T-cell (primary cell): ENCODE results near the gene TMSB4X. TPM values are rescaled to one million over a fixed set of nuclear protein-coding genes. Genes with fewer than 3 reads are reported as not detected.
"Not testable (repeated sequence)": the region's sequence is repeated elsewhere in the genome, so short reads cannot be mapped to it uniquely, and the experiment has no call there.

Experiments
- ATAC-seq, 4 experiments: fragments of 200-7000 bp in 3 of 4; fragments of 150-1000 bp in 1 of 4; cut with Tn5 transposase; replicated peaks in 1 of 4; 1 replicate in 3 of 4; 2 replicates in 1 of 4; pipeline ENCODE4 v1.10.0; 2021; ENCODE audit warnings: moderate library complexity in 3 of 4, mild to moderate bottlenecking in 2 of 4, moderate number of reproducible peaks in 1 of 4
- CTCF ChIA-PET, 2 donors: fragments of 300-600 bp; sonication (Branson Sonifier 250); formaldehyde crosslinking; loops; one replicate each; lab custom pipeline; 2022; ENCODE audit warnings: antibody characterized with exemption in 2 of 2; lab: Charles Lee
- POLR2A ChIA-PET, 2 donors: fragments of 300-600 bp; sonication (Branson Sonifier 250); formaldehyde crosslinking; loops; one replicate each; lab custom pipeline; 2022; ENCODE audit warnings: antibody characterized with exemption in 2 of 2; lab: Charles Lee
- DNase-seq, 35 experiments: peaks; one replicate each; pipeline versions ENCODE4 v3.0.0 to v3.0.0-alpha.2; 2013 to 2023
- H3K27ac ChIP-seq: one replicate; pipeline ENCODE4 v1.5.1; 2013; ENCODE audit warnings: low read length
- H3K27me3 ChIP-seq, 2 experiments: replicated peaks in 1 of 2; 1 replicate in 1 of 2; 2 replicates in 1 of 2; pipeline versions ENCODE4 v1.6.1 to v1.7.0; 2013; ENCODE audit warnings: low read length in 1 of 2, mixed read lengths in 1 of 2; ENCODE audit not compliant: control insufficient read depth in 2 of 2, insufficient read depth in 2 of 2; ENCODE audit errors: extremely low read depth in 1 of 2
- H3K36me3 ChIP-seq, 2 donors: 1 replicate in 1 of 2; 2 replicates in 1 of 2; pipeline versions ENCODE4 v1.6.1 to v1.7.0; 2013; ENCODE audit warnings: low read length in 1 of 2; ENCODE audit not compliant: control insufficient read depth in 2 of 2, insufficient read depth in 1 of 2; ENCODE audit errors: extremely low read depth in 1 of 2
- H3K4me1 ChIP-seq, 2 experiments: 1 replicate in 1 of 2; 2 replicates in 1 of 2; pipeline versions ENCODE4 v1.6.1 to v1.7.0; 2013; ENCODE audit warnings: low read length in 2 of 2, mixed read lengths in 1 of 2; ENCODE audit not compliant: insufficient read depth in 2 of 2, control insufficient read depth in 1 of 2; ENCODE audit errors: extremely low read depth in 1 of 2
- H3K4me3 ChIP-seq, 2 donors: 1 replicate in 1 of 2; 2 replicates in 1 of 2; pipeline versions ENCODE4 v1.5.1 to v1.7.0; 2013; ENCODE audit warnings: mild to moderate bottlenecking in 2 of 2, low read length in 1 of 2, moderate library complexity in 1 of 2; ENCODE audit not compliant: control insufficient read depth in 1 of 2; ENCODE audit errors: extremely low read depth in 1 of 2
- H3K9me3 ChIP-seq: 2 replicates; pipeline ENCODE4 v1.7.0; 2013
- H3K27ac Mint-ChIP-seq, 2 donors: one replicate each; pipeline ENCODE4 v1.8.0; 2020 to 2021; ENCODE audit warnings: mild to moderate bottlenecking in 2 of 2, mixed read lengths in 2 of 2
- H3K27me3 Mint-ChIP-seq, 2 donors: one replicate each; pipeline ENCODE4 v1.8.0; 2021 to 2022; ENCODE audit warnings: mixed read lengths in 2 of 2
- H3K36me3 Mint-ChIP-seq: one replicate; pipeline ENCODE4 v1.8.0; 2021; ENCODE audit warnings: mixed read lengths
- H3K4me1 Mint-ChIP-seq, 3 donors: one replicate each; pipeline ENCODE4 v1.8.0; 2020 to 2022; ENCODE audit warnings: mixed read lengths in 3 of 3, mild to moderate bottlenecking in 1 of 3
- H3K4me3 Mint-ChIP-seq, 3 donors: one replicate each; pipeline ENCODE4 v1.8.0; 2020 to 2022; ENCODE audit warnings: mild to moderate bottlenecking in 3 of 3, mixed read lengths in 3 of 3, moderate library complexity in 3 of 3
- H3K9me3 Mint-ChIP-seq, 3 donors: one replicate each; pipeline ENCODE4 v1.8.0; 2020 to 2022; ENCODE audit warnings: mixed read lengths in 3 of 3
- WGBS: methylation state at CpG from one replicate; pipeline ENCODE4 v1.1.5; 2013; ENCODE audit warnings: missing lambda C conversion rate; ENCODE audit not compliant: insufficient coverage; 5-methylcytosine and 5-hydroxymethylcytosine counted together
- total RNA-seq, 35 experiments: library from RNA in 6 of 35; stranded (reverse) in 6 of 35; fragments of 120-200 nt in 1 of 35; gene quantifications; one replicate each; pipeline versions ENCODE4 v1.2.1 to v1.2.4 and lab custom pipeline; 2013 to 2026

TMSB4X gene
- total RNA-seq, 5 donors from 2014 or later (not counting 1 experiment from before 2014, with no cell fraction given): 5,030 to 6,201 (median 5,880) TPM

DNA sequence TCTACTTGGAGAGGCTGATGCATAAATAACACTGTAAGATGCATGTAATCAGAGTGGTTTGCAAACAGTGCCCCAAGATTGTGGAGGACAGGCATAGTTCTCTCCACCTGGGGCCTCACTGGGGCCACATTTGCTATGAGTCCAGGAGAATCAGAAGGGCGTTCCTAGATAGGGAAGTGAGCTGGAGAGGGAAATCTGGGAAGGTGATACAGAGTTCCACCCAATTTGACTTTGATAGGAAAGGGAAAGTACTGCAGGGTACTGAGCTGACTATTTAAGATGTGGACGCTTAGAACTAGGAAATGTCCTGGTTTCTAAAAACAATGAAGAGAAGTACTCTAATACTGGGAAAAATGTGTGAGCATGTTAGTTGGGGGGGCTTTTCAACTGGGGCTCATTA is 35.6 kb downstream of the TMSB4X start:
- Histone ChIP-seq H3K27ac (no peak overlapping the region), H3K4me1 (peaks cover 36 to 48% of the 10 kb centered on the region in 2 experiments), H3K27me3 (no peaks in the 10 kb centered on the region), H3K9me3 (no peaks in the 10 kb centered on the region), H3K36me3 (no peaks in the 10 kb centered on the region), H3K4me3 (no peak overlapping the region)
- Mint-ChIP-seq H3K9me3 (no peaks in the 10 kb centered on the region), H3K4me1 (peaks cover 72 to 85% (median 74%) of the 10 kb centered on the region in 3 donors), H3K27ac (peak overlapping the region; percentile 35 to 63), H3K27me3 (peaks cover 0 to 37% of the 10 kb centered on the region in 2 donors), H3K36me3 (no peaks in the 10 kb centered on the region), H3K4me3 (no peak overlapping the region)
- ChIA-PET POLR2A (interaction anchor here (0.5 to 0.9 kb wide), 3 partner anchors 30 to 65 kb away, joined by 3 to 13 read pairs (median 4); no protein-coding TSS in a partner anchor), CTCF (no interaction called here)
- no peak for ATAC-seq
- DNase-seq: no peak
- 100% methylated on average over 1 of the region's 2 CpGs for WGBS

DNA sequence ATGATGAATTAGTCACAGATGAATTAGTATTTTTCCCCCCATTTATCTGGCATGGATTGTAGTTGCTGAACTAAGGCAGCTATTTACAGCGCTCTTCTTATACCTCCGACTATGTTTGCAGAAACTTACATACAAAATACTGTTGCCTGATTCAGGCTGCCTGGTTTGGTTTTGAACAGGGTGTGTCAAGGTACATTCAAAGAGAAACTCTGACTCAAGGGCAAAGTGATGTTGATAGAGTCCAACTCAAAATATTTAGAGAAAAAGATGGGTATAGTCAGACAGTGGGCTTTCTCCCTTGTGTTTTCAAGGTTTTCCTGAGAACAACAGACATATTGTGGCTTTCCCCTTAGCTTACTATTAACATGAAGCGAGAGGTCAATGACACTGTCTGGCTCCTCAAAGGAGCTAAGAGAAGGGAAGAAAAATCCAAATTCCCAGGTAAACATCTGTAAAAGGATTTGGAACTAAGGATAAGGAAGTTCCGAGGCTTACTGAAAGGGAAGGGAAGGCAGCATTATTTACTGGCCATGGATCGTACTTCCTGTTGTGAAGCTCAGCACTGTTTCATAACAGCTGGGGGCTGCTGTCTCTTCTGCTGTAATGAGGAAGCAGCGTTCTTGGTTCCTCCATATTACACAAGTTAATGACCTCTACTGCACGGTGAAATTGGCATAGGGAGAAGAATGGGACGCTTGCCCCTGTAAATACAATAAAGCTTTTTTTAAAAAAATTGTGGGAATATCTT is 38.6 kb downstream of the TMSB4X start:
- peak in 12 of 35 experiments; percentile 6 to 54 (median 21) for DNase-seq
- POLR2A ChIA-PET: interaction anchor here in 1 of 2 donors (0.5 to 1.3 kb wide), 4 partner anchors 11 to 36 kb away, joined by 3 to 4 read pairs (median 3); no protein-coding TSS in a partner anchor

DNA sequence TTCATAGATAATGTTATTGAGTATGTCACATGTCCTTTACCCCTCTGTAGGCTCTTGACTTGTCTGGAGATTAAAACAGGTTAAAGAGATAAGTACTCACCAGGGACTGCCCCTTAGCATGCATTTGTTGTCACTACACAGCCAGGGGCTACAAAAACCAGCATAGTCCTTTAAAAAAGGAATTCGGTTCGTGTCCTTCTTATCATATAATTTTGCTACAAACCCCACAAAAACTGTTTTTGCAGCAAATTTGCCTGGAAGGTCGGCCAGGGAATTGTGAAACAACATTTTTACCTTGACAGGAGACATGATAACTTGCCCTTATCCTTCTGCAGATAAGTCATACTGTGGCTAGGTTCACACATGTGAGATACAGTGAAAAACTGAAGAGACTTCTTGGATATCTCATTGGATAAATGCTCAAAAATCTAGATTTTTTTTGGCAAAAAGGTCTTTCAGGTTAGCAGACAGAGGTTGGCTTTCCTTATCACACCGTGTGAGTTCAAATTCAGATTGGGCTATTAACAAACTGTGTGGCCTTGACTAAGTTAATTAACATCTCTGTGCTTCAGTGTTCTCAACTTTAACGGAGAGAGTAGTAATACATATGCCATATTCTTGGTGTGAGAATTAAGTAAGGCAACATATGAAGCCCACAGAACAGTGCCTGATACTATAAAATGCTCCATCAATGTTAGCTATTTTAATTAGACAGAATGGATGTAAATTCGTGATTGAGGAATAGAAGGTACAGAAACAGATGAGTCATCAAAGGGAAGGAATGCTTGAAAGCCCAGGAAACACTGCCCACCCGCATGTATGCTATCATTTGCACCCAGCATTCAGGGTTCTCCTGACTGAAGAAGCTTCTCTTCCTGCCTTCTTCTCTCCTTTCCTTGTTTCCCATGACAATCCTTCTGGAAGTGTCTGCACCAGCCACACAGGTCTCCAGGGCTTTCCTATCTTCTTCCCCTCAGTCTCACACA is 39.5 kb downstream of the TMSB4X start:
- Histone ChIP-seq H3K9me3 (no peaks in the 10 kb centered on the region), H3K36me3 (no peaks in the 10 kb centered on the region), H3K4me3 (no peak overlapping the region), H3K27ac (peak overlapping the region; percentile 95), H3K27me3 (no peaks in the 10 kb centered on the region), H3K4me1 (peaks cover 20 to 33% of the 10 kb centered on the region in 2 experiments)
- Mint-ChIP-seq H3K27me3 (peaks cover 0 to 40% of the 10 kb centered on the region in 2 donors), H3K27ac (peak overlapping the region; percentile 85 to 96), H3K36me3 (no peaks in the 10 kb centered on the region), H3K4me1 (peaks cover 58 to 68% (median 58%) of the 10 kb centered on the region in 3 donors), H3K4me3 (peak overlapping the region in 2 of 3 donors; percentile 2 to 66), H3K9me3 (no peaks in the 10 kb centered on the region)
- ChIA-PET POLR2A (interaction anchor here (1.1 to 1.5 kb wide), 3 partner anchors 9 to 37 kb away, joined by 3 to 11 read pairs (median 3); no protein-coding TSS in a partner anchor), CTCF (interaction anchor here (0.8 to 1.9 kb wide), 6 partner anchors 10 to 78 kb away, joined by 3 to 6 read pairs (median 3); no protein-coding TSS in a partner anchor)
- ATAC-seq (peak in 1 of 4 experiments; percentile 32), DNase-seq (no peak)
- no CpG with 5 or more reads among the region's 7 CpGs for WGBS

More for the DNA sequence above, 38.6 kb downstream of the TMSB4X start:
- no CpG with 5 or more reads among the region's 8 CpGs for WGBS
- no peaks in the 10 kb centered on the region for H3K9me3 Mint-ChIP-seq
- Histone ChIP-seq H3K4me1 (peaks cover 23 to 34% of the 10 kb centered on the region in 2 experiments), H3K27ac (peak overlapping the region; percentile 95), H3K27me3 (no peaks in the 10 kb centered on the region), H3K9me3 (no peaks in the 10 kb centered on the region), H3K4me3 (no peak overlapping the region), H3K36me3 (no peaks in the 10 kb centered on the region)
- peaks cover 59 to 76% (median 63%) of the 10 kb centered on the region in 3 donors for H3K4me1 Mint-ChIP-seq
- H3K27ac Mint-ChIP-seq: peak overlapping the region; percentile 85 to 96
- no peaks in the 10 kb centered on the region for H3K36me3 Mint-ChIP-seq
- ATAC-seq: peak; percentile 79 to 89 (median 84)
- peak overlapping the region; percentile 8 to 66 (median 54) for H3K4me3 Mint-ChIP-seq
- CTCF ChIA-PET: interaction anchor here (0.6 to 1.9 kb wide), 7 partner anchors 11 to 79 kb away, joined by 3 to 6 read pairs (median 3); no protein-coding TSS in a partner anchor
- peaks cover 0 to 40% of the 10 kb centered on the region in 2 donors for H3K27me3 Mint-ChIP-seq

DNA sequence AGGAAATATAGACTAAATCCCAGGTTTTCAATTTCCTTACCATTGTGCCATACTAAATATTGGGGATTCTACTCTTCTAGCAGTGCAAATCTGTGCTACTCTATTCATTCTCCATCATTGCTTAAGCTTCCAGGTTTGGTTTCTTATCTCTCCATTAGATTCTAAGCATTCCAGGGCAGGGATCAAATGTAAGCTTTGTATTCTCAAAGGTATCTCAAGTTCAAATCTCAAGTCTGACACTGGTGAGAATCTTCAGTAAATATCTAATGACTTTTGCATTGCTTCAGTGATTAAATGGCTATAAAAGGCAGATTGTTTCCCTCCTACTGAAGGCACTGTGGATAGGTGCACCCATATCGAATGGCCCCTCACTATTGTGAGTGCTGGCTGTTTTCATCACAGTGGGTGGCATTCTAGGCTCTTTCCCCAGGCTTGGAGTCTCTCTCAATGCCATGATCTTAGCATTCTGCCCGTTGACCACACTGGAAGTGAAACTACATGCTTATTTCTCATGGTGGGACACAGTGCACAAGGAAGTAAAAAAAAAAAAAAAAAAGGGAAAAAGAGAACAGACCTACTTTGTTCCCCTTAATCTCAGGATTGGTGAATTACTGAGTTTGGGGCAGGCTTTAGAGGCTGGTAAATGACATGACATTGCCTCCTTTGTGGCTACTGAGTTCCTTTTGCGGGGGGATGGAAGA is 40.8 kb downstream of the TMSB4X start:
- Histone ChIP-seq H3K27me3 (no peaks in the 10 kb centered on the region), H3K4me3 (no peak overlapping the region), H3K4me1 (peaks cover 20 to 33% of the 10 kb centered on the region in 2 experiments), H3K27ac (no peak overlapping the region), H3K9me3 (no peaks in the 10 kb centered on the region), H3K36me3 (no peaks in the 10 kb centered on the region)
- CTCF ChIA-PET: interaction anchor here in 1 of 2 donors (0.6 kb wide), 1 partner anchor 78 kb away, joined by 3 read pairs; no protein-coding TSS in a partner anchor
- Mint-ChIP-seq H3K27ac (peak overlapping the region; percentile 73 to 85), H3K4me1 (peaks cover 56 to 66% (median 57%) of the 10 kb centered on the region in 3 donors), H3K9me3 (no peaks in the 10 kb centered on the region), H3K27me3 (peaks cover 0 to 38% of the 10 kb centered on the region in 2 donors), H3K4me3 (peak overlapping the region in 1 of 3 donors; percentile 22), H3K36me3 (no peaks in the 10 kb centered on the region)
- WGBS: no CpG with 5 or more reads among the region's 3 CpGs
- POLR2A ChIA-PET: interaction anchor here (0.5 to 1.5 kb wide), 3 partner anchors 10 to 61 kb away, joined by 3 to 11 read pairs (median 3); no protein-coding TSS in a partner anchor
- DNase-seq (no peak), ATAC-seq (no peak)

DNA sequence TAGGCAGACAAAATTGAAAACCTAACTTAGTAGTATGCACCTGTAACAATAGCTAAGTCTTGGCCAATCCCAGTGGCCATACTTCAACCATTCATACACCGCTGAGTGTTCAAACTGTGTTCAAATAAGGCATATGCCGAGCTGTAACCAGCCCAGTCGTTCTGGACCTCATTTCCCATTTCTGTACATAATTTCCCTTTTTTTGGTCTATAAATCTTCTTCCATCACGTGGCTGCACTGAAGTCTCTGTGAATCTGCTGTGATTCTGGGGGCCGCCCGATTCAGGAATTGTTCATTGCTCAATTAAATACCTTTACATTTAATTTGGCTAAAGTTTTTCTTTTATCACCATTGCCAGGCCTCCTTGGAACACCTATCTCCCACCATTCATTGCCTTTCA is 41.8 kb downstream of the TMSB4X start:
- H3K36me3 ChIP-seq, ATAC-seq, H3K36me3 Mint-ChIP-seq, H3K4me3 ChIP-seq, CTCF ChIA-PET, H3K9me3 Mint-ChIP-seq, H3K4me3 Mint-ChIP-seq, H3K27me3 ChIP-seq, H3K9me3 ChIP-seq, DNase-seq, H3K27ac Mint-ChIP-seq, H3K27ac ChIP-seq: not testable (repeated sequence)
- H3K27me3 Mint-ChIP-seq: peaks cover 0 to 31% of the 10 kb centered on the region in 2 donors
- 40% methylated on average over 1 of the region's 6 CpGs for WGBS
- H3K4me1 ChIP-seq: peaks cover 20 to 33% of the 10 kb centered on the region in 2 experiments
- POLR2A ChIA-PET: interaction anchor here in 1 of 2 donors (0.6 kb wide), 1 partner anchor 56 kb away, joined by 3 read pairs; no protein-coding TSS in a partner anchor
- H3K4me1 Mint-ChIP-seq: peaks cover 49 to 57% (median 54%) of the 10 kb centered on the region in 3 donors
